IPS-18a (cell line): ENCODE measurements around the gene MEGF6.
A peak's percentile ranks its signal among the peaks of the same experiment; 100 is the strongest.

Experiments
- H3K27ac ChIP-seq: one replicate; pipeline ENCODE4 v1.5.1; 2013; ENCODE audit warnings: low read length
- H3K27me3 ChIP-seq: one replicate; pipeline ENCODE4 v1.6.1; 2013; ENCODE audit warnings: mild to moderate bottlenecking, low read length; ENCODE audit not compliant: control insufficient read depth, insufficient read depth
- H3K36me3 ChIP-seq: one replicate; pipeline ENCODE4 v1.6.1; 2013; ENCODE audit warnings: low read depth, low read length; ENCODE audit not compliant: control insufficient read depth
- H3K4me1 ChIP-seq: one replicate; pipeline ENCODE4 v1.6.1; 2013; ENCODE audit warnings: low read depth, low read length; ENCODE audit not compliant: control insufficient read depth
- H3K4me3 ChIP-seq: one replicate; pipeline ENCODE4 v1.5.1; 2013; ENCODE audit warnings: low read length
- H3K9ac ChIP-seq: one replicate; pipeline ENCODE4 v1.6.1; 2013; ENCODE audit warnings: mild to moderate bottlenecking, low read length, moderate library complexity
- H3K9me3 ChIP-seq: one replicate; pipeline ENCODE4 v1.6.1; 2013; ENCODE audit warnings: low read depth, low read length; ENCODE audit not compliant: control insufficient read depth

The MEGF6 gene

GRCh38 chr1:3652548-3653285, 41.4 kb upstream of the MEGF6 start:
- Histone ChIP-seq H3K4me1 (peaks cover 4% of the 10 kb centered on the region), H3K9ac (no peak overlapping the region), H3K27me3 (peaks cover 84% of the 10 kb centered on the region), H3K9me3 (no peaks in the 10 kb centered on the region), H3K36me3 (no peaks in the 10 kb centered on the region), H3K4me3 (peak overlapping the region; percentile 50), H3K27ac (no peak overlapping the region)

GRCh38 chr1:3651930-3652547, 40.7 kb upstream of the MEGF6 start, which contains the start of gene TP73:
Gene TP73, plus strand, starts transcription at chr1:3652516. Its CDS starts 29,850 bp downstream, at chr1:3682366.
- Histone ChIP-seq H3K9ac (no peak within 1 kb of the TSS), H3K36me3 (peaks cover under 1% of the 10 kb centered on the region), H3K9me3 (no peaks in the 10 kb centered on the region), H3K27me3 (peaks cover 77% of the 10 kb centered on the region), H3K4me1 (peaks cover 4% of the 10 kb centered on the region), H3K27ac (no peak within 1 kb of the TSS), H3K4me3 (peak within 1 kb of the TSS; percentile 50)

- Histone ChIP-seq H3K4me3 (peak overlapping the region; percentile 50), H3K27ac (no peak overlapping the region), H3K9ac (no peak overlapping the region), H3K4me1 (peaks cover 4% of the 10 kb centered on the region), H3K36me3 (peaks cover 8% of the 10 kb centered on the region), H3K27me3 (peaks cover 70% of the 10 kb centered on the region), H3K9me3 (no peaks in the 10 kb centered on the region)
Observed at GRCh38 chr1:3651026-3651929, 40.0 kb upstream of the MEGF6 start.

GRCh38 chr1:3650248-3651025, 39.1 kb upstream of the MEGF6 start:
- Histone ChIP-seq H3K27me3 (peaks cover 61% of the 10 kb centered on the region), H3K27ac (no peak overlapping the region), H3K4me3 (peak overlapping the region; percentile 84)

GRCh38 chr1:3649342-3650247, 38.3 kb upstream of the MEGF6 start, which contains the start of gene WRAP73:
Gene WRAP73, minus strand, starts transcription at chr1:3650103. Its CDS starts 104 bp downstream, at chr1:3649999.
- Histone ChIP-seq H3K4me1 (peaks cover 4% of the 10 kb centered on the region), H3K36me3 (peaks cover 11% of the 10 kb centered on the region), H3K27ac (no peak within 1 kb of the TSS), H3K4me3 (peak within 1 kb of the TSS; percentile 84), H3K9me3 (no peaks in the 10 kb centered on the region), H3K27me3 (peaks cover 53% of the 10 kb centered on the region), H3K9ac (peak within 1 kb of the TSS; percentile 39)

More at GRCh38 chr1:3650248-3651025, 39.1 kb upstream of the MEGF6 start:
- Histone ChIP-seq H3K4me1 (peaks cover 4% of the 10 kb centered on the region), H3K36me3 (peaks cover 8% of the 10 kb centered on the region), H3K9me3 (no peaks in the 10 kb centered on the region), H3K9ac (no peak overlapping the region)

GRCh38 chr1:3646596-3646995, 35.3 kb upstream of the MEGF6 start:
- H3K36me3 ChIP-seq, result peaks cover 13% of the 10 kb centered on the region
- H3K9me3 ChIP-seq, result no peaks in the 10 kb centered on the region

GRCh38 chr1:3645666-3646355, 34.5 kb upstream of the MEGF6 start:
- Histone ChIP-seq H3K27me3 (peaks cover 15% of the 10 kb centered on the region), H3K36me3 (peaks cover 13% of the 10 kb centered on the region), H3K4me1 (peaks cover 4% of the 10 kb centered on the region), H3K27ac (no peak overlapping the region), H3K9ac (no peak overlapping the region), H3K9me3 (no peaks in the 10 kb centered on the region), H3K4me3 (no peak overlapping the region)

More at GRCh38 chr1:3646596-3646995, 35.3 kb upstream of the MEGF6 start:
- Histone ChIP-seq H3K27me3 (peaks cover 23% of the 10 kb centered on the region), H3K4me1 (peaks cover 4% of the 10 kb centered on the region), H3K27ac (no peak overlapping the region), H3K4me3 (no peak overlapping the region), H3K9ac (no peak overlapping the region)

- no peak overlapping the region for H3K9ac ChIP-seq
- H3K36me3 ChIP-seq, result peaks cover 13% of the 10 kb centered on the region
Observed at GRCh38 chr1:3645247-3645646, 33.9 kb upstream of the MEGF6 start.

GRCh38 chr1:3644273-3644672, 33.0 kb upstream of the MEGF6 start:
- no peak overlapping the region for H3K27ac ChIP-seq
- peaks cover 5% of the 10 kb centered on the region for H3K27me3 ChIP-seq
- H3K36me3 ChIP-seq, result peaks cover 13% of the 10 kb centered on the region
- no peak overlapping the region for H3K4me3 ChIP-seq
- no peaks in the 10 kb centered on the region for H3K9me3 ChIP-seq
- H3K9ac ChIP-seq, result no peak overlapping the region
- H3K4me1 ChIP-seq, result peaks cover 3% of the 10 kb centered on the region

More at GRCh38 chr1:3645247-3645646, 33.9 kb upstream of the MEGF6 start:
- Histone ChIP-seq H3K4me3 (no peak overlapping the region), H3K9me3 (no peaks in the 10 kb centered on the region), H3K4me1 (peaks cover 4% of the 10 kb centered on the region), H3K27me3 (peaks cover 9% of the 10 kb centered on the region), H3K27ac (no peak overlapping the region)
